ENCODE results near the gene TRPM4.

GRCh38 chr19:49155820-49156346 is 1.7 kb upstream of the TRPM4 start:
- TF ChIP-seq CTCF (IDR thresholded peaks at IDR 0.05) (no peak), POLR2A (IDR thresholded peaks at IDR 0.05) (no peak)

Data from body of pancreas (tissue), 4 donors.